HEK293T (cell line): ENCODE data around the gene BUD23.

Source experiments
- BHLHE40 ChIP-seq: fragments of 450-650 bp; IDR thresholded peaks from 2 replicates; pipeline ENCODE4 v1.6.1; 2016; ENCODE audit warnings: mild to moderate bottlenecking, moderate library complexity, borderline replicate concordance
- FOXA1 ChIP-seq: fragments of 450-650 bp; IDR thresholded peaks from 2 replicates; pipeline ENCODE4 v1.6.1; 2016; ENCODE audit warnings: mild to moderate bottlenecking
- FOXM1 ChIP-seq: fragments of 450-650 bp; IDR thresholded peaks from 2 replicates; pipeline ENCODE4 v1.6.1; 2017; ENCODE audit warnings: mild to moderate bottlenecking, borderline replicate concordance
- LEF1 ChIP-seq: fragments of 450-650 bp; IDR thresholded peaks from 2 replicates; pipeline ENCODE4 v1.6.1; 2017; ENCODE audit warnings: mild to moderate bottlenecking, borderline replicate concordance
- NFRKB ChIP-seq: fragments of 450-650 bp; IDR thresholded peaks from 2 replicates; pipeline ENCODE4 v1.6.1; 2016; ENCODE audit warnings: mild to moderate bottlenecking, moderate library complexity
- SUZ12 ChIP-seq: fragments of 450-650 bp; IDR thresholded peaks from 2 replicates; pipeline ENCODE4 v1.6.1; 2016; ENCODE audit warnings: mild to moderate bottlenecking
- TARDBP ChIP-seq: fragments of 450-650 bp; IDR thresholded peaks from 2 replicates; pipeline ENCODE4 v1.6.1; 2016
- ZNF384 ChIP-seq: fragments of 450-650 bp; IDR thresholded peaks from 2 replicates; pipeline ENCODE4 v1.6.1; 2016
- TF ChIP-seq, protein P1 (sequence below): fragments of 450-650 bp; IDR thresholded peaks from 2 replicates; pipeline ENCODE4 v1.6.1; 2016

DNA sequence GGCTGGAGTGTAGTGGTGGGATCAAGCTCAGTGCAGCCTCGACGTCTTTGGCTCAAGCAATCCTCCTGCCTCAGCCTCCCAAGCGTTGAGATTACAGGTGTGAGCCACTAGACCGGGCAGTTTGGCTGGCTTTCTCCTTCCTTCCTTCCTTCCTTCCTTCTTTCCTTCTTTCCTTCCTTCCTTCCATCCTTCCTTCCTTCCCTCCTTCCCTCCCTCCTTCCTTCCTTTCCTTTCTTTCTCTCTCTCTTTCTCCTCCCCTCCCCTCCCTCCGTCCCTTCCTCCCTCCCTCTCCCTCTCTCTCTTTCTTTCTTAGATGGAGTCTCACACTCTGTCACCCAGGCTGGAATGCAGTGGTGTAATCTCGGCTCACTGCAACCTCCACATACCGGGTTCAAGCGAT, 23.4 kb upstream of the BUD23 start:
- TF ChIP-seq NFRKB (no peak), TARDBP (no peak), FOXA1 (no peak), BHLHE40 (no peak), FOXM1 (no peak), ZNF384 (no peak), SUZ12 (no peak), LEF1 (no peak)
- TF ChIP-seq, protein P1, sequence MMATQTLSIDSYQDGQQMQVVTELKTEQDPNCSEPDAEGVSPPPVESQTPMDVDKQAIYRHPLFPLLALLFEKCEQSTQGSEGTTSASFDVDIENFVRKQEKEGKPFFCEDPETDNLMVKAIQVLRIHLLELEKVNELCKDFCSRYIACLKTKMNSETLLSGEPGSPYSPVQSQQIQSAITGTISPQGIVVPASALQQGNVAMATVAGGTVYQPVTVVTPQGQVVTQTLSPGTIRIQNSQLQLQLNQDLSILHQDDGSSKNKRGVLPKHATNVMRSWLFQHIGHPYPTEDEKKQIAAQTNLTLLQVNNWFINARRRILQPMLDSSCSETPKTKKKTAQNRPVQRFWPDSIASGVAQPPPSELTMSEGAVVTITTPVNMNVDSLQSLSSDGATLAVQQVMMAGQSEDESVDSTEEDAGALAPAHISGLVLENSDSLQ: no peak
